Osteocyte (in vitro differentiated cells): ENCODE data around the gene GALNT17. TPM values are rescaled to one million over a fixed set of nuclear protein-coding genes. Genes with fewer than 3 reads are reported as not detected.

Experiments used
- DNase-seq: peaks from one replicate; pipeline ENCODE4 v3.0.0; 2021; ENCODE audit warnings: mixed read lengths; ENCODE audit not compliant: unreplicated experiment; ENCODE audit errors: extremely low spot score
- H3K27ac Mint-ChIP-seq: one replicate; pipeline ENCODE4 v1.8.0; 2021; ENCODE audit warnings: mild to moderate bottlenecking, mixed read lengths; ENCODE audit not compliant: unreplicated experiment
- H3K27me3 Mint-ChIP-seq: one replicate; pipeline ENCODE4 v1.8.0; 2021; ENCODE audit warnings: mixed read lengths; ENCODE audit not compliant: unreplicated experiment
- H3K36me3 Mint-ChIP-seq: one replicate; pipeline ENCODE4 v1.8.0; 2021; ENCODE audit warnings: mixed read lengths; ENCODE audit not compliant: unreplicated experiment
- H3K4me1 Mint-ChIP-seq: one replicate; pipeline ENCODE4 v1.8.0; 2021; ENCODE audit warnings: mixed read lengths; ENCODE audit not compliant: unreplicated experiment
- H3K4me3 Mint-ChIP-seq: one replicate; pipeline ENCODE4 v1.8.0; 2021; ENCODE audit warnings: mild to moderate bottlenecking, moderate library complexity, mixed read lengths; ENCODE audit not compliant: unreplicated experiment
- H3K9me3 Mint-ChIP-seq: one replicate; pipeline ENCODE4 v1.8.0; 2021; ENCODE audit warnings: mixed read lengths; ENCODE audit not compliant: unreplicated experiment
- CTCF ChIP-seq: fragments of 200-600 bp; sonication (generic); IDR thresholded peaks from 2 replicates; pipeline ENCODE4 v1.5.0; 2021; ENCODE audit warnings: antibody characterized with exemption, mild to moderate bottlenecking, moderate library complexity
- total RNA-seq: library from RNA; stranded (reverse); gene quantifications from 2 replicates; pipeline ENCODE4 v1.2.1, GENCODE V29; 2021

The GALNT17 gene
- total RNA-seq, 1 donor from 2014 or later = 1.4 TPM

GRCh38 chr7:71485586-71485985 lies 353.6 kb downstream of the GALNT17 start:
- H3K27me3 Mint-ChIP-seq = no peaks in the 10 kb centered on the region
- H3K4me1 Mint-ChIP-seq = peaks cover 17% of the 10 kb centered on the region
- H3K27ac Mint-ChIP-seq = no peak overlapping the region
- peaks cover 5% of the 10 kb centered on the region for H3K9me3 Mint-ChIP-seq
- TF ChIP-seq CTCF = no peak
- no peaks in the 10 kb centered on the region for H3K36me3 Mint-ChIP-seq
- H3K4me3 Mint-ChIP-seq = no peak overlapping the region
- no peak for DNase-seq

- no peak overlapping the region for H3K4me3 Mint-ChIP-seq
- no peak for TF ChIP-seq CTCF
- H3K36me3 Mint-ChIP-seq = no peaks in the 10 kb centered on the region
- no peak overlapping the region for H3K27ac Mint-ChIP-seq
- H3K9me3 Mint-ChIP-seq = peaks cover 5% of the 10 kb centered on the region
- peaks cover 17% of the 10 kb centered on the region for H3K4me1 Mint-ChIP-seq
- no peaks in the 10 kb centered on the region for H3K27me3 Mint-ChIP-seq
- DNase-seq = no peak
These were observed 354.5 kb downstream of the GALNT17 start for GRCh38 chr7:71486414-71486813.

GRCh38 chr7:71486856-71487628 lies 355.1 kb downstream of the GALNT17 start:
- no peaks in the 10 kb centered on the region for H3K36me3 Mint-ChIP-seq
- H3K4me3 Mint-ChIP-seq = no peak overlapping the region
- peak overlapping the region; percentile 82 for H3K27ac Mint-ChIP-seq
- TF ChIP-seq CTCF = no peak
- DNase-seq = no peak
- H3K27me3 Mint-ChIP-seq = no peaks in the 10 kb centered on the region
- H3K4me1 Mint-ChIP-seq = peaks cover 17% of the 10 kb centered on the region
- H3K9me3 Mint-ChIP-seq = peaks cover 5% of the 10 kb centered on the region

- Mint-ChIP-seq H3K27me3 (no peaks in the 10 kb centered on the region), H3K27ac (no peak overlapping the region), H3K4me1 (peaks cover 17% of the 10 kb centered on the region), H3K36me3 (no peaks in the 10 kb centered on the region), H3K4me3 (no peak overlapping the region), H3K9me3 (peaks cover 5% of the 10 kb centered on the region)
- no peak for DNase-seq
- TF ChIP-seq CTCF = no peak
These were observed 356.4 kb downstream of the GALNT17 start for GRCh38 chr7:71488308-71488707.

GRCh38 chr7:71491336-71491735 lies 359.4 kb downstream of the GALNT17 start:
- no peak for TF ChIP-seq CTCF
- H3K4me1 Mint-ChIP-seq = peaks cover 9% of the 10 kb centered on the region
- no peaks in the 10 kb centered on the region for H3K27me3 Mint-ChIP-seq
- H3K4me3 Mint-ChIP-seq = no peak overlapping the region
- H3K27ac Mint-ChIP-seq = no peak overlapping the region
- peaks cover 5% of the 10 kb centered on the region for H3K9me3 Mint-ChIP-seq
- no peak for DNase-seq
- no peaks in the 10 kb centered on the region for H3K36me3 Mint-ChIP-seq
